UCSD-AML1 (cell line): ENCODE data around the gene GARNL3.

ENCODE experiments used
- DNase-seq: peaks from one replicate; lab custom pipeline; 2025; ENCODE audit not compliant: unreplicated experiment; lab: John Stamatoyannopoulos, UW

The GARNL3 gene

GRCh38 chr9:127370672-127371648, 106.4 kb downstream of the GARNL3 start:
- DNase-seq: no peak

DNA sequence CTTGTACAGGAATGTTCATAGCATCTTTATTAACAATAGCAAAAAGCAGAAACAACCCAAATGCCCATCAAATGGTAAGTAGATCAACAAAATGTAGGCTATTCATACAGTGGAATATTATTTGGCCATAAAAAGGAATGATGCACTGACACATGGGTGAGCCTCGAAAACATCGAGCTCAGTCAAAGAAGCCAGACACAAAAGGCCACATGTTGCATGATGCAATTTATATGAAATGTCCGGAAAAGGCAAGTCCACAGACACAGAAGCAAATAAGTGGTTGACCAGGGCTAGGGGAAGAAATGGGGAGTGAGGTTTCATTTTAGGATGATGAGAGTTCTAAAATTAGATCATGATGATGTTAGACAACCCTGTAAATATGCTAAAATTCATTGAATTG, 115.9 kb downstream of the GARNL3 start:
- DNase-seq: no peak

DNA sequence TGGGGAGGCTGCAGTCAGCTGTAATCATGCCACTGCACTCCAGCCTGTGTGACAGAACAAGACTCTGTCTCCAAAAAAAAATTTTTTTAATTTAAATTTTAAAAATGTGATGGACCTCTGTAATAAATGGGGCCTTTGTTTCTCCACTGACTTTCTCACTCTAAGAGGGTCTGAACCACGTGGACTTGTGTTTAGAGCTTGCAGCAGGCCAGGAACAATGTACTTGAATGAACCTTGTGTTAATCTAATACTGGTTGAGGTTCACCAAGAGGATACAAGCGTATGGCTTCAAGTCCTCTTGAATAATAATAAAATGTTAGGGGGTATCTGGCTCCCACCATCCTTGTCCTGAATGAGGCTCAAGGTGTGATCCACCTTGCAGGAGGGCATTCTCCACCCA, 118.0 kb downstream of the GARNL3 start:
- DNase-seq: no peak

GRCh38 chr9:127384016-127384730, 119.6 kb downstream of the GARNL3 start:
- no peak for DNase-seq

DNA sequence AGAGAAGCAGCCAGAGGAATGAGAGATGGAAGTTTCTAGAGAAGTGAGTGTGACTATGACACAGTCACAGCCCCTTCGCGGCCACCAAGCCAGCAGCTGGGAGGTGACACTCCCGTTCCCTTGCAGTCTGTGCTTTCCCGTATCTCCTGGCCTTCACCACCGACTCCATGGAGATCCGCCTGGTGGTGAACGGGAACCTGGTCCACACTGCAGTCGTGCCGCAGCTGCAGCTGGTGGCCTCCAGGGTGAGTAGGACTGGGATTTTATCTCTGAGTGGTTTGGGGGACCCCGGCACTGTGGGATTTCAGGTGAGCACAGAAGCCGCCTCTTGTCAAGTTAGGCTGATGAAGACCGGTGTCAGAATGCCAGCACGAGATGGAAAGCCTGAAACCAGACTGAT, 120.3 kb downstream of the GARNL3 start:
- DNase-seq: no peak

- no peak for DNase-seq
These were observed 121.7 kb downstream of the GARNL3 start for GRCh38 chr9:127386249-127386648.

DNA sequence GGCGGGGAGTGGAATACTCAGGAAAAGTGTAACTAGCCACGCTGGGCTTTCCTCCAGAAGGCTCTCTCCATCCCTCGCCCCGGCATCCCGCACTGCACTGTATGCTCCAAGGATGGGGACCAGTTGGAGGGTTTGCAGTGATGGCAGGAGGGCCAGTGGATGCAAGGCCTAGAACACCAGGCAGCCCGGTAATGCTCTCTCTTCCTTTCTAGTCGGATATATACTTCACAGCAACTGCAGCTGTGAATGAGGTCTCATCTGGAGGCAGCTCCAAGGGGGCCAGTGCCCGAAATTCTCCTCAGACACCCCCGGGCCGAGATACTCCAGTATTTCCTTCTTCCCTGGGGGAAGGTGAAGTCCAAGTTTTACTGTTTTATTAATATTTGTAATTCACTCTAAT, 122.4 kb downstream of the GARNL3 start:
- no peak for DNase-seq

DNA sequence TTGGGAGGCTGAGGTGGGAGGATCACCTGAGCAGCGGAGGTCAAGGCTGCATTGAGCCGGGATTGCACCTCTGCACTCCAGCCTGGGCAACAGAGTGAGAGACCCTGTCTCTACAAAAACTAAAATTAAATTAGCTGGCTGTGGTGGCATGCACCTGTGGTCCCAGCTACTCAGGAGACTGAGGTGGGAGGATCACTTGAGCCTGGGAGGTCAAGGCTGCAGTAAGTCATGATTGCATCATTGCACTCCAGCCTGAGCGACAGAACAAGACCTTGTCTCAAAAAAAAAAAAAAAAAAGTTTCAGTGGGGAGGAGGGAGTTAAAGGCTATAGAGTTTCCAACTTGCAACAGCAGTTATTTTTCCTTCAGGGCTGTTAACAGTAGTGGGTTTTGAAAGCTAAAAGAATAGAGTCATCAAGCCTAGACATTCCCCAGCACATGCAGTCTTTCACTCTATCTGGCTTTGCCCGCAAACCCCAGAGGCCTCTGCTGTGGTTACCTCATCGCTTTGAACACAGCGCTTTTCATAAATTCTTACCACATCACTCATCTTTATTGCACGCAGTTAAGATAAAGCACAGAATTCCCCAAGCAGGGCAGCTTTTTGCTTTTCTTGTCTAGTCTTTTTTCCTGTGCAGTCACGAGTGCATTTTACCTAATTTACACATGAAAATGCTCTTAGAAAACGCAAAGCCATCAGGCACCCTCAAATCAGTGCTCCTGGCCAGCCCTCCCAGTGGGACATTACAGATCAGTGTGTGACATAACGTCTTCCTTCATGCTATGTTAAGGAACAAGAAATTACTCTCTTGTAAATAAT, 123.7 kb downstream of the GARNL3 start:
- no peak for DNase-seq

GRCh38 chr9:127388856-127389238, 124.3 kb downstream of the GARNL3 start:
- DNase-seq: no peak

DNA sequence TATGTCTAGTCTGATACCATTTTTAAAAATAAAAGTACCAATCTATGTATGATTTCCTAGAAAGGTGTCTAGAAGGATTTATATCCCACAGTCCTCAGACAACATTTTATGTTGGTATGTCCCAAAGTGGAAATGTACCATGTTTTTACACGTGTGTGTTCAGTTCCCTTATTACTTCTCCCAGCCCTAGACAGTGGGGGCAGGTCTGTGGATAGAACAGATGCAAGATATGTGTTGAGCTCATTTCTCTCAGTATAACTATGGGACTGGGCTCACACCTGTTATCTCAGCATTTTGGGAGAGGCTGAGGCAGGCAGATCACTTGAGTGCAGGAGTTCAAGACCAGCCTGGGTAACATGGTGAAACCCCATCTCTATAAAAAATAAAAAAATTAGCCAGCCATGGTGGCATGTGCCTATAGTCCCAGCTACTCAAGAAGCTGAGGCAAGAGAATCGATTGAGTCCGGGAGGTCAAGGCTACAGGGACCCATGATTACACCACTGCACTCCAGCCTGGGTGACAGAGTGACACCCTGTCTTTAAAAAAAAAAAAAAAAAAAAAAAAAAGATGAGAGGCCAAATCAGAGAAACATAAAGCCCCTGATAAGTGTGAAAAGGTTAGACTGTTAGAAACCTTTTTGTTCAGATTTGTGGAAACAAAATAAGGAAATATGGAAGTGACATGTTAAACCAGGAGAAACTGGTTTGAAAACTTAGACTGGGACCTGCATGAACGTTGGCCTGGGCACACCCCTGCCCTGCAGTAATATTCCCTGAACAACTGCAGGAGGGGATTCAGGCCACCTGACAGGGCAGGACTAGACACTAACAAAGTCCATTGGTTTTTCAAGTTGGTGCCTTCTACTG, 125.0 kb downstream of the GARNL3 start:
- no peak for DNase-seq

DNA sequence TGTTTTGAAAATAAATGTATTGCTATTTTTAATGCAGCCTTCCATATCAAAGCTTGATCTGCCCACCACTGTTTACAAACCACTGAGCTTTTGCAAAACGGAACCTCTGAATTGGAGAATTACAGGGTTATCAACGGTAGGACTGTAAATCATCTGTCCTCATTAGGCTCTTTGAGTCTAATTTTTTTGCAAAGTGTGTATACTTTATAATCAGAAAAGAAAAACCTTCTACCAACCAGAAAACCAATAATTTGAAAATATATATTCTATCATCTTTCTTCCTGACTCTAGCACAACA, 125.6 kb downstream of the GARNL3 start:
- no peak for DNase-seq

DNA sequence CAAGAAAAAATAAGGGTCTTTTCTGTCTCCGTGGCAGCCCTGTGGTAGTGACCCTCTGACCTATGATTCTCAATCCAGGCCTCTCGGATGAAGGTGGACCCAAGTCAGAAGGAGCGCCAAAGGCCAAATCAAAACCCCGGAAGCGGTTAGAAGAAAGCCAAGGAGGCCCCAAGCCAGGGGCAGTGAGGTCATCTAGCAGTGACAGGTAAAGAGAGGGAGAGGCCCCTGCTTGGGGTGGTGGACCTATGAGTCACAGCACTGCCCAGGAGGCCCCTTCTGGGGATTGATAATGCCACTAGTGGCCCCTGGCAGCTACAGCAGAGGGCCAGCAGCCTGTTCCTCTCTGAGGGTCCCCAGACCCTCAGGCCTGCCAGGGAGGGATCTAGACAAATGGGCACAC, 126.0 kb downstream of the GARNL3 start:
- no peak for DNase-seq

- DNase-seq: no peak
These were observed 127.6 kb downstream of the GARNL3 start for GRCh38 chr9:127392166-127392565.

- DNase-seq: no peak
These were observed 128.4 kb downstream of the GARNL3 start for GRCh38 chr9:127392976-127393375.

DNA sequence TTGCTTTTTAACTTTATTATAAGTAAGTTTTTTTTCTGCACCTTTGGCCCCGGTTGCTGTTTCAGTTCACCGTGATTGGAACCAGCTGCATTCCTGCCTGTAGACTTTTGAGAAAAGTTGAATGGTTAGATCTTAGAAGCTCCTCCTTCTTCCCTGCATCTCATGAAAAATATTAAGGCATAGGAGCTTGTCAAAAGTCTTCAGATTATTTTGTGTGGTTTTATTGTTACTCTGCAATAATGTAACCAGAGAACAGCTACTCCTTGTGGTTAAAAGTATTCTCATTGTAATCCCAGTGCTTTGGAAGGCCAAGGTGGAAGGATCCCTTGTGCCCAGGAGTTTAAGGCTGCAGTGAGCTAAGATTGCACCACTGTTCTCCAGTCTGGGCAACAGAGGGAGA, 129.1 kb downstream of the GARNL3 start:
- no peak for DNase-seq

GRCh38 chr9:127395497-127396252, 131.1 kb downstream of the GARNL3 start:
- DNase-seq: no peak

- no peak for DNase-seq
These were observed 131.8 kb downstream of the GARNL3 start for GRCh38 chr9:127396253-127396807.

DNA sequence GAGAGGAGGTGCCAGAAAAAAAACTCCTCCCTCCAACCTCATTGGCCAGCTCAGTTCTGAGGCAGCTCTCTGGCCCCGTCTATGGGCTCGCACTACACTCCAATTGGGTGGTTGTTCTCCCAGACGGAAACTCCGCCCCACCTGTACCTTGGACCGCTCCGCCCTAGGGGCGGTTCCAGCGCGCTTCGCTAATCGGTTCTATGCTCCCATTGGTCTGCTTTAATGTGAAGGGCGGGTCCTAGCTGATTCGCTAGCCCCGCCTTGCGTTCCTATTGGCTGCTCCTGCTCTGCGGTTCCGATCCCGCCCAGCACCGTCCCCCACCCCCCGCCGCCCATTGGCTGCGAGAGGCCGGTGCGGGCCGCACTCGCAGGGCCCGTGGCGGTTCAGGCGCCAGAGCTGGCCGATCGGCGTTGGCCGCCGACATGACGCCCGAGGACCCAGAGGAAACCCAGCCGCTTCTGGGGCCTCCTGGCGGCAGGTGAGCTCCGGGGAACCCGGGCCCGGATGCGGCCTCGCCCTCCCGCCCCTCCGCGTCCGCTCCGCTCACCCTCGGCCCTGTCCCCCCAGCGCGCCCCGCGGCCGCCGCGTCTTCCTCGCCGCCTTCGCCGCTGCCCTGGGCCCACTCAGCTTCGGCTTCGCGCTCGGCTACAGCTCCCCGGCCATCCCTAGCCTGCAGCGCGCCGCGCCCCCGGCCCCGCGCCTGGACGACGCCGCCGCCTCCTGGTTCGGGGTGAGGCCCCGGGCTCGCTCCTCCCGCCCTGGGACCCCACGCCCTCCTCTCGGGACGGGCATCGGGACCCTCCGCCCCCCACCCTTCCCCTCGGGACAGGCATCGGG, 132.5 kb downstream of the GARNL3 start, which contains the start of gene SLC2A8:
Gene SLC2A8 (plus strand): TSS at position 362 of the 838 bp plus-strand sequence. CDS start 62 bp downstream, at position 424.
- DNase-seq: peak; percentile 99
